T47D (cell line): Measurements from ENCODE around the gene SAPCD2.
"Not testable (repeated sequence)": the region's sequence is repeated elsewhere in the genome, so short reads cannot be mapped to it uniquely, and the experiment has no call there.

Experiments
- DNase-seq, 2 experiments: peaks; one replicate each; pipeline versions ENCODE4 v3.0.0 to v3.0.0-alpha.2; 2011 to 2012; ENCODE audit warnings: low read depth in 1 of 2, low spot score in 1 of 2
- JUND ChIP-seq: IDR thresholded peaks from 2 replicates; pipeline ENCODE4 v1.6.1; 2012; ENCODE audit warnings: low read depth
- in situ Hi-C: cut with HindIII; loops from 2 replicates; pipeline ENCODE4 v1.10.0; 2016; ENCODE audit warnings: low sequenced_read_pairs, low pct_unique_long_range_greater_than_20kb

Gene SAPCD2, protein sequence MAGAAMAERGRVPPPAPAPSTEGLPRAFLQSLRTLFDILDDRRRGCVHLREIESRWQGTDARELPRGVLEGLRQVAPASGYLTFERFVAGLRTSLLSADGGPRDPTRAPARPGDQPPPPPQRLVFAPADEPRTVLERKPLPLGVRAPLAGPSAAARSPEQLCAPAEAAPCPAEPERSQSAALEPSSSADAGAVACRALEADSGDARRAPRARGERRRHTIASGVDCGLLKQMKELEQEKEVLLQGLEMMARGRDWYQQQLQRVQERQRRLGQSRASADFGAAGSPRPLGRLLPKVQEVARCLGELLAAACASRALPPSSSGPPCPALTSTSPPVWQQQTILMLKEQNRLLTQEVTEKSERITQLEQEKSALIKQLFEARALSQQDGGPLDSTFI

DNA sequence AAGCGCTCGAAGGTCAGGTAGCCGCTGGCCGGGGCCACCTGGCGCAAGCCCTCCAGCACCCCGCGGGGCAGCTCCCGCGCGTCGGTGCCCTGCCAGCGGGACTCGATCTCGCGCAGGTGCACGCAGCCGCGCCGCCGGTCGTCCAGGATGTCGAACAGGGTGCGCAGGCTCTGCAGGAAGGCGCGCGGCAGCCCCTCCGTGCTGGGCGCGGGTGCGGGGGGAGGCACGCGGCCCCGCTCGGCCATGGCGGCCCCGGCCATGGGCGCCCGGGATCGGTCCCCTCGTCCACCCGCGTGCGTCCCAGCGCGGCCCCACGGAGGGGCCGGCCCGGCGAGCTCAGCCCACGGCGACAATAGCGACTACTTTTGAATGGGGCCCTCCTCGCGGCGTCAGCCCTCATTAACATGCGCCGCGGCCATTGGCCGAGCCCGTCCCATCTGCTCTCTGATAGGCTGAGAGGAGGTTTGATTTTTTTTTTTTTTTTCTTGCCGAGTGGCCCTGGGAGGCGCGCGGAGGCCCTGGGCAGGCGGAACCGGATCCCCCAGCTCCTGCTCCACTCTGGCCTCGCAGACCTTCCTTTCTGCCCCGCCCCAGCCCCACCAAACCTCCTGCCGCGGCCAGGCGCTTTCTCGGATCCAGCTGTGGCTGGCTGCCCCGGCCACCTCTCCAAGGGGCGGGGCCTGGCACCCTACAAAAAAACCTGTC, at the start of gene SAPCD2:
SAPCD2 (minus strand) TSS at position 357 of the 705 bp plus-strand sequence; CDS start at position 260, 97 bp downstream.
- TF ChIP-seq JUND = no peak
- DNase-seq = peak; percentile 93 to 99
- in situ Hi-C loops = no loop called here

DNA sequence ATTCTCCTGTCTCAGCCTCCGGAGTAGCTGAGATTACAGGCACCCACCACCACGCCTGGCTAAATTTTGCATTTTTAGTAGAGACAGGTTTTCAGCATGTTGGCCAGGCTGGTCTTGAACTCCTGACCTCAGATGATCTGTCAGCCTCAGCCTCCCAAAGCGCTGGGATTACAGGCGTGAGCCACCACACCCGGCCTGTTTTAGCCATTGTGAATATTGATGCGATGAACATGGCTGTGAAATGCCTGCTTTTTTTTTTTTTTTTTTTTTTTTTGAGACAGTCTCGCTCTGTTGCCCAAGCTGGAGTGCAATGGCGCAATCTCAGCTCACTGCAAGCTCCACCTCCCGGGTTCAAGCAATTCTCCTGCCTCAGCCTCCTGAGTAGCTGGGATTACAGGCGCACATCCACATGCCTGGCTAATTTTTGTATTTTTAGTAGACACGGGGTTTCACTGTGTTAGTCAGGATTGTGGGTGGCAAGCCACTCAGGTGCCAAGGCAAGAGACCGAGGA, 47.8 kb upstream of the SAPCD2 start:
- in situ Hi-C loops, DNase-seq: not testable (repeated sequence)

DNA sequence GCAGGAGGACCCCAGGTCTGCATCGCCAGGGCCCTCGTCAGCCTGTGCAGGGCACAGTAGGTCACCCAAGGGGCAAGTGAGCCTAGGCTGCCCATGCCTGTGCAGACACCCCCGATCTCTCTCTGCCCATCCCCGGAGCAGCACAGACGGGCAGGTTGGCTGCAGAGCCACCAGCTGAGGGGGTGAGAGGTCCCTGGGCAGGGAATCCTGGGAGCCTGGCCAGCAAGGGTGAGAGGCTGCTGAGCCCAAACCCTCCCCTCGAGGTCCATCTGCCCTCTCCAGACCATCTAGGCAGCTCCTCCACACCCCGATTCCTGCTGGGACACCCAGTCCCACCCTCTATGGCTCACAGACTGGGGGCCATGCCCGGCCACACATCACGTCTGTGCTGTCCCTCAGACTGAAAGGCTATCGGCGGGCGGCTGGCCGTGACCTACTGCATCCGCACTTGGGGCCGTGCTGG, 46.9 kb upstream of the SAPCD2 start:
- no peak for DNase-seq
- TF ChIP-seq JUND = no peak
- in situ Hi-C loops = no loop called here

DNA sequence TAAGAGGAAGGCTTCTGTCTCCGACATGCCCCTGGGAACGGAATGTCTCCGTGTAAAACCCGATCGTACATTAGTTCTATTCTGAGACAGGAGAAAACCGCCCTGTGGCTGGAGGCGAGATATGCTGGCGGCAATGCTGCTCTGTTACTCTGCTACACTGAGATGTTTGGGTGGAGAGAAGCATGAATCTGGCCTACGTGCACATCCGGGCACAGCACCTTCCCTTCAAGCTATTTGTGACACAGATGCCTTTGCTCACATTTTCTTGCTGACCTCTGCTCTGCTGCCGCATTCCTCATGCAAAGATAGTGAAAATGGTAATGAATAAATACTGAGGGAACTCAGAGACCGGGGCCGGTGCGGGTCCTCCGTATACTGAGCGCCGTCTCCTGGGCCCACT, 46.4 kb upstream of the SAPCD2 start:
- no peak for TF ChIP-seq JUND
- in situ Hi-C loops = no loop called here
- DNase-seq = no peak

DNA sequence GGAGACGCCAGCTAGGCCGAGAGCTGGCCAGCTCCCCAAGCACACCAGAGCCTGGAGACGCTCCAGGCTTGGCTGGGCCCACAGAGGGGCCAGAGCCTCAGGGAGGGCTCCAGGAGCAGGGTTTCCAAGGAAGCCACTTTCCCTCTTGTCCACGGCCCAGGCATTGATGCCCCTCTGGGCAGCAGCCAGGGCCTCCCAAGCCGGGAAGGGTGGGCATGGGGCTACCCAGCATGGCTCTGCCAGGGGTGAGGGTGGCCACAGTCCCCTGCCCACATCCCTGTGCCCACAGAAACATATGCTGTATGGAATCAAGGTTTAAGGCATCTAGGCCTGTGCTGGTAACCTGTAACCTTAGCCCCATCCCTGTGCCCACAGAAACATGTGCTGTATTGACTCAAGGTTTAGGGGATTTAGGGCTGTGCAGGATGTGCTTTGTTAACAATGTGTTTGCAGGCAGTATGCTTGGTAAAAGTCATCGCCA, 45.7 kb upstream of the SAPCD2 start:
- no peak for TF ChIP-seq JUND
- in situ Hi-C loops = no loop called here
- DNase-seq = peak in 1 of 2 experiments; percentile 52

DNA sequence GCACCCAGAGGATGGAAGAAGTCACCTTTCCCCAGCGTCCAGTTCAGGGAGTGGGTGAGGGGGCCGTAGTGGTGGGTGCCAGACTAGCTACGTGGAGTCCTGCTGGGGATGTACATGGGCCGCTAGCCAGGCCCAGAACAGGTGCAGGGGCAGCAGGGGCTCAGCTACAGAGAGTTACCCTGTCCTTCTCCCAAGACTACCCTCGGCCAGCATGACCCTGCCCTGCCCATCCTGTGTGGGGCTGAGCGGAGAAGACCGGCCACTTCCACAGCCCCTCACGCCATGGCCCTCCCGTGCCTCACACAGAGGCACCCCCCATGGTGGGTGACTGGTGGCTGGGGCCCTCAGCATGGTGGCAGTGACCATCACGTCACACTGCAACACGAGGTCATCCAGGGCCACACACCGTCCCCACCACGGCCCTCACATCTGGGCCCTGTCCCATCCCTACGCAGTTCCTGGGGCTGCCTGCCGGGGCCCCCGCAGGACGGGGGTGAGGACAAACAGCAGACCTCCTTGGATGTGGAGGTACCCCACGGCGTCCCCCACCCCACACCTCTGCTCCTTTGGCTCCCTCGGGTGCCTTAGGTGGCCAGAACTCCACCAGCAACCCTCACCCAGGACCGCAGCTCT, 45.2 kb upstream of the SAPCD2 start:
- in situ Hi-C loops = no loop called here
- no peak for TF ChIP-seq JUND
- no peak for DNase-seq

DNA sequence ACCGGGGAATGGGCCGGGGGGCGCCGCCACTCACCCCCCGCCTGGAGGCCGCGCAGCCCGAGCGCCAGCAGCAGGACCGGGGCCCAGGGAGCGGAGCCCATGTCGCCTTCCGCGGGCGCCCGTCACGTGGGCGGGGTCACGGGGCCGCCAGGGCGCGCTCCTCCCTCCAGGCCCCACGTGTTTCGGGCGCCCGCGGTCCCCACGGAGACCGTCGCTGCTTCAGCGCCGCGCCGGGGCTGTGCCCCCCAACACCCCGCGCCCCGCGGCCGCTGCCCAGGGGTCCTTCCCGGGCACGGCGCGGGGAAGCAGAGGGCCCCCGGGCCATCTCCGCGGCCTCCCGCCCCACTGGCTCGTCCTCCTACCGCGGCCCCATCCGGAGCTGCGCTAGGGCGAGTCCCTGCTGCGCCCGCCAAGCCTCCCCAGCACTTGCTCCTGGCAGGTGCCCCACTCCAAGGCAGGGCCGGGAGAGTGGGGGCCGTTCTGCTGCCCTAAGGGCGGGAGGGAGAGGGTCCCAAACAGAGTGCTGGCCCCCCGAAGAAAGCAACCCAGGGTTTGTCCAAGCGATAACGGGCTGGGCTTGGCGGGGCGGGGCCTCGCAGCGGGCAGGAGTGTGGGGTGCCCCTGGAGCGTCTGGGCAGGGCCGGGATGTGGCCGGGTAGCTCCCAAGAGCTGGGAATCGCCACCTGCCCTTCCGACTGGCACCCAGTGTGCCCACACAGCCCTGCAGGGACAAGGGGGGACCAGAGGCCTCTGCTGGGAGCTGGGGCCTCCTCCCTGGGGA, 44.4 kb upstream of the SAPCD2 start, which contains the start of gene DPP7:
DPP7 (minus strand) TSS at position 121 of the 781 bp plus-strand sequence; CDS start at position 101, 20 bp downstream.
- peak; percentile 83 to 98 for DNase-seq
- no peak for TF ChIP-seq JUND
- in situ Hi-C loops = no loop called here

DNA sequence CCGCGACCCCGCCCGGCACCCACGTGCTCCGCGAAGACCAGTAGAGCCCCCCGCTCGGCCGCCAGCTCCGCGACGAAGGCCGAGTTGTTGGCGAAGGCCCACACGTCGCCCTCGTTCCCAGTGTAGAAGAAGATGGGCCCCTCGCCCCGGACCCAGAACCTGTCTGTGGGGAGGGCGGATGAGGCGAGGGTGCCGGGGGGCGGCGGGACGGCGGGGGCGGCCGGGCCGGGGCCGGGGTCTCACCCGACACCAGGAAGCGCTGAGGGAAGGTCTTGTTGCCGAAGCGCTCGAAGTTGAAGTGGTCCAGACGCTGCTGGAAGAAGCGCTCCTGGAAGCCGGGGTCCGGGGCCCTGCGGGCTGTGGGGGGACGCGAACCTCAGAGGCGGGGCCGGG, 43.9 kb upstream of the SAPCD2 start:
- TF ChIP-seq JUND = no peak
- in situ Hi-C loops = no loop called here
- no peak for DNase-seq

DNA sequence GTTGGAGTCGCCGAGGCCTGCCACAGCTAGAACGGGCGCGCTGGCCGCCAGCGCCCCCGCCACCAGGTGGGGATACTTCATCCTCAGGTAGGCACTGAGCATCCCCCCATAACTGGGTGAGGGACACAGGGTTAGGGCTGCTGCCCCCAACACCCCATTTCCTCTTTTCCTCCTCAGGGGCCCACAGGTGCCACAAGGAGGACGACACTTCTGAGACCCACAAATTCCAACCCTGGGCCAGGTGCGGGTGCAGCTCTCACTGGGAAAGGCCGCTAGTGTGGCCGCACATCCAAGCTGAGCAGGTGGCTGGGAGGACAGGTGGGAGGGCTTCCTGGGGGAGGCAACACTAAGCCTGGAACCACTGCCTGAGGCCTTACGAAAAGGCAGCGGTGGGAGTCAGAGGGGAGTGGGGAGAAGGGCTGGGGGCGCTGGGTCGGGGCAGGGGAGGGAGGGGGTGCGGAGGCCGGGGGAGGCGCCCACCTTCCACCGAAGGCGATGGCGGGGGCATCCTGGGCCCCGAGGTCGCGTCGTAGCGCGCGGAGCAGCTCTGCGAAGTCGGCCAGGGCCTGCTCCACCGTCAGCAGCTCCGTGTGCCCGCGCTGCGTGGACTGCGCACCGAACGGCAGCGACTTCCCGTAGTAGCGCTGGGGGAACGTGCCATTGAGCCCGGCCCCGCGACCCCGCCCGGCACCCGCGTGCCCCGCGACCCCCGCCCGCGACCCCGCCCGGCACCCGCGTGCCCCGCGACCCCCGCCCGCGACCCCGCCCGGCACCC, 43.2 kb upstream of the SAPCD2 start:
- in situ Hi-C loops = no loop called here
- TF ChIP-seq JUND = no peak
- no peak for DNase-seq

DNA sequence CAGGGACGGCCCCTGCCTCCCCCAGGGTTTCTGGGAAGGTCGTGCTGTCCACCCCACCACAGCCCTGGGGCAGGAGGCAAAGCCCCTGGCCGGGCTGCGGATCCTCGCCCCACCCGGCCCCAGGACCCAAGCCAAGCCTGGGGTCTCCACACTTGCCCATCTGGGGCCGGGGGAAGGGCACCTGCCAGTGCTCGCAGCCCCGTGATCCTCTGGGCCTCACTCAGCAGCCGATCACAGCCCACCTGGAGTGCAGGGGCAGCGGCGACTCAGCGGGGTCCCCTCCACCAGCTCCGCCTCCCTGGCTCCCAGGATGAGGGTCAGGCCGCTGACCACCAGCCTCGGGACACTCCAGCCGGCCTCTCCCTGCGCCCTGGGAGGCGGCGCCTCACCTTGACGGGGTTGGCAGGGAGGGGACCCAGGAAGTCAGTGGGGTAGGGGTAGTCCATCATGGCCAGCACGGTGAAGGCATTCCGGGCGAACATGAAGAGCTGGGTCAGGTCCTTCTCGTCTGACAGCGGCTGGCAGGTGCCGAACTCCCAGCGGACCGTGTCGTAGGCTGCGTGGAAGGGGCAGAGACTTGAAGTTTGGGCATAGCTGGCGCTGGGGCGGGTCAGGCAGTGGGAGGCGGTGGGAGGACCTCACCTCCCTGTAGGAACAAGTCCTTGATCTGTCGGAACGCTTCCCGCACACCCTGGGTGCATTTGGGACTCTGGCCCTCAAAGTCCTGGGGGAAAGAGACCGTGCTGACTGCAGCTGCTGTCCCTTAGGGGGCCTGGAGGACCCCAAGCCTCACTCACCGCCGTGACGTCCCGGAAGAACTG, 42.4 kb upstream of the SAPCD2 start:
- TF ChIP-seq JUND = no peak

More for the DNA sequence above, 42.4 kb upstream of the SAPCD2 start:
- in situ Hi-C loops = no loop called here
- DNase-seq = no peak
